H1 (cell line): ENCODE data around the gene ZNF33B. TPM values are rescaled to one million over a fixed set of nuclear protein-coding genes. Genes with fewer than 3 reads are reported as not detected.

Experiments
- CHD7 ChIP-seq: fragments of 300-600 bp; sonication (generic); IDR thresholded peaks from 2 replicates; pipeline ENCODE4 v1.7.1; 2012; ENCODE audit warnings: low read length, moderate library complexity, mild to moderate bottlenecking, inconsistent platforms; ENCODE audit not compliant: insufficient replicate concordance
- polyA plus RNA-seq, 7 experiments: library from polyadenylated mRNA; depleted of rRNA in 3 of 7; stranded (reverse) in 5 of 7; unstranded in 2 of 7; fragments of >200 nt in 5 of 7; fragments of 200-250 nt in 2 of 7; gene quantifications; 1 replicate in 5 of 7; 2 replicates in 1 of 7; 4 replicates in 1 of 7; pipeline versions ENCODE4 v1.2.1 to v1.2.3, GENCODE V29; 2011 to 2013; ENCODE audit warnings: missing spikeins in 2 of 7, mixed read lengths in 2 of 7
- total RNA-seq: library from RNA; stranded (reverse); fragmentation: NEBNext Ultra II Directional; extraction: Animal tissue kit (Norgen Biotek cat#: 25700); gene quantifications from 2 replicates; pipeline ENCODE4 v1.2.1, GENCODE V29; 2021

ZNF33B gene
- total and polyA plus RNA-seq, 2 of the 8 experiments (the other 6 are each of a cell fraction or from before 2014, with no cell fraction given), result 10.7 to 33.4 TPM

- TF ChIP-seq CHD7, result no peak
These were observed 85.9 kb downstream of the ZNF33B start (continued) for GRCh38 chr10:42552188-42553063.
